Measurements from ENCODE around the gene UNC93B1. TPM values are rescaled to one million over a fixed set of nuclear protein-coding genes. Genes with fewer than 3 reads are reported as not detected.
"Not testable (repeated sequence)": the region's sequence is repeated elsewhere in the genome, so short reads cannot be mapped to it uniquely, and the experiment has no call there.

Gene UNC93B1
- polyA plus RNA-seq, 10 donors: 4.0 to 8.6 (median 5.4) TPM

GRCh38 chr11:67943406-67943805, 60.5 kb downstream of the UNC93B1 start:
- not testable (repeated sequence) for DNase-seq

Other genes with a start within 250 kb of the UNC93B1 start
- gene ALDH3B1, start 6.2 kb upstream of the UNC93B1 start, polyA plus RNA-seq (ENCODE audit: insufficient read length in 10 of 10): 1 to 10 TPM; 2.6 to 9.9 (median 6.9) TPM
- gene NDUFS8, start 26.6 kb upstream of the UNC93B1 start, polyA plus RNA-seq (ENCODE audit: insufficient read length in 10 of 10): 10 to 100 TPM; 53.1 to 85.2 (median 62.1) TPM
- 10 to 100 TPM; 15.7 to 34.1 (median 24.1) TPM for gene TCIRG1, start 34.9 kb upstream of the UNC93B1 start, polyA plus RNA-seq (ENCODE audit: insufficient read length in 10 of 10)
- 10 to 100 TPM in 7 of 10 donors, 1 to 10 TPM in 3; 8.7 to 33.5 (median 14.9) TPM for gene CHKA, start 117.3 kb upstream of the UNC93B1 start, polyA plus RNA-seq (ENCODE audit: insufficient read length in 10 of 10)
- 10 to 100 TPM; 30.1 to 52.8 (median 44.7) TPM for gene KMT5B, start 209.2 kb upstream of the UNC93B1 start, polyA plus RNA-seq (ENCODE audit: insufficient read length in 10 of 10)